HTERT RPE-1 (cell line): Measurements from ENCODE around the gene PID1.
"Not testable (repeated sequence)": the region's sequence is repeated elsewhere in the genome, so short reads cannot be mapped to it uniquely, and the experiment has no call there.

ENCODE experiments used
- in situ Hi-C: fragments of 300-500 bp; cut with MboI; formaldehyde crosslinking; loops from 4 replicates; pipeline ENCODE4 v1.14.3; 2020; ENCODE audit warnings: low sequenced_read_pairs

PID1 gene

DNA sequence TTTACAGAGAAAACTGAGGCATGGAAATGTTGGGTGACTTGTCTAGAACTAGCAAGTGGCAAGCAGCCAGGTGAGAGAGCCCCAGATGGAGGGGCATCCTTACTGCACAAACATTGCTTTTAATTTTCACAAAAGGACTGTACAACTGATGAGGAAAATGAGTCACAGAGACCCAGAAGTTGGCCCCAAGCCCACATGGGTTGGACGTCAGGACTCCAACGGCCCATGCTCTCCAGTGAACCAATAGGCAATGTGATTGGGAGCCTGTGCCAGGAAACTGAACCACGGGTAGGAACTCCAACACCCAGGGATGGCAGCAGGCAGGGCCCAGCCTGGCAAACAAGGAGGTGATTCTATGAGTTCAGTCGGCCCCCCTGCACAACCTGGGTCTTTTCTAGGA is 50.8 kb downstream of the PID1 start:
- in situ Hi-C loops, result no loop called here

DNA sequence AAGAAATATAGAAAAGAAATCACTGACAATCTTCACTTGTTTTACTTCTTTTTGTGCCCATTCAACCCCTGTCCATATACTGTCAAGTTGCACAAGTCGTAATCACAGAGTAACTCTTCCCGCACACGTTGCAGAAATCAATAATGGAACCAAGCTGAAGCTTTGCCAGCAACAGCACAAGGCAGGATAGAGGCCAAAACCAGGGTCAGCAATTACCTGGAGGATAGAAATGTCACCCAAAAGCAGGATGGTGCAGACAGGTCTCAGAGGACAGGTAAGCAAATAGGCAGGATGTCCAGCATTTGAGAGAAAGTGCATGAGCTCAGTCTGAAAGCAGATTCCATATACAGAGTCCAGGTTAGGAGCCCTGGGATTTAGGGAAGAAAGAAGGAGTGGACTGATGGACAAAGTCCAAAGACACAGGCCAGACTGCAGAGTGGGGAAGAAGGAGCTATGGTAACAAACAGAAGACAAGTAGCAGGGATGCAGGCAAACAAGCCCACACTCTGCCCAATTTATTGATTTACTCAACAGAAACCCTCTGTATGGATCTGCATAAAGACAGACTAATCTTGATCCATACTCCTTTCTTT is 52.7 kb downstream of the PID1 start:
- in situ Hi-C loops, result no loop called here

DNA sequence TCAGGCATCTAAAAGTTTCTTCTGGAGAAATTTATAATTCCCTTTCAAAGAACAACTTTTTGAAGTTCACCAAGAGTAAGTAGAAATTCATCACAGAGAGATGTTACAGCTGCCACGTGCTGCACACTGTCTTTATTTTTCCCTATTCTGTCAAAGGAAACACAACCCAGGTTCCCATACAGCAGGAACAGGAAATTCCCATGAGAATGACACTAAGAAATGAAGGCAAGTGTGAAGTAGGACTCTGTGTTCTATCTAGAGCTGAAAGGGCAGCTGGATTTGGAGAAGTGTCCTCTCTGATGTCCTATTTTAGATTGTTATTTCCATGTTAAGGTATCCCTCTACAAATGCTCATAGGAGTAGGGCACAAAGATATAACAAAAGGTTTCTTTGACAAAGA is 58.8 kb downstream of the PID1 start:
- in situ Hi-C loops, result no loop called here

DNA sequence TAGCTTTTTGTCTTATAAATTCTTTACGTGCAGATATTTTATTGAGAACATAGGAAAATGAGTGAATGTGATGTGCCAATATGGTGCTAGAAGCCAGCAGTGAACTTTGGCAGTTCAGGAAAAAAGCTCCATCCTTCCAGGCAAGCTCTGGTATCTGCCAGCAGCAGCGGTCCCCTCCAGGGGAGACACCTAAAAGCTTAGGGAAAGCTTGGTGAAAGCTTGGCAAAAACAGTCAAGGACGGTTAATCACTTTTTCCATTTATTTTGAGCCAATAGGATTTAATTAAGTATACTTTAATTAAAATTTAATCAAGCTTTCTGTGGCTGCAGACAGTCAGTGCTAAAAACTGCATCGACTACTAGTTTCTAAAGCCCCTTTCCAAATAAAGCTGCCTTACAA is 60.4 kb downstream of the PID1 start:
- in situ Hi-C loops, result no loop called here

DNA sequence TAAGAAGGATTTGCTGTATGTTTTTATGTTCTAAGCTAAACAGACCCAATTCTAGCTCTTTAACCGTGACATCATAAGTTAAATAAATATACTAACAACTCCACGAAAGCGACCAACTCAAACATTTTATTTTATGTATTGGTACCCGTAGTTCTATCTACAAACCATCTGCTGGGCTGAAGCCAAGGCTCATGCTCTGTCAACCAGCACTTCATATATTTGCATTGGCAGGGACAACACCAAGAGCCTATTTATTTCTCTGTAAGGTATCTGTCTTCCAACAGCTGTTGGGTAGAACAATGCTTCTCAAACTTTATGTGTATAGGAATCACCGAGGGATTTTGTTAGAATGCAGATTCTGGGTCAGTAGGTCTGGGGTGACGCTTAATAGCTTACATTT is 64.5 kb downstream of the PID1 start:
- in situ Hi-C loops, result no loop called here

DNA sequence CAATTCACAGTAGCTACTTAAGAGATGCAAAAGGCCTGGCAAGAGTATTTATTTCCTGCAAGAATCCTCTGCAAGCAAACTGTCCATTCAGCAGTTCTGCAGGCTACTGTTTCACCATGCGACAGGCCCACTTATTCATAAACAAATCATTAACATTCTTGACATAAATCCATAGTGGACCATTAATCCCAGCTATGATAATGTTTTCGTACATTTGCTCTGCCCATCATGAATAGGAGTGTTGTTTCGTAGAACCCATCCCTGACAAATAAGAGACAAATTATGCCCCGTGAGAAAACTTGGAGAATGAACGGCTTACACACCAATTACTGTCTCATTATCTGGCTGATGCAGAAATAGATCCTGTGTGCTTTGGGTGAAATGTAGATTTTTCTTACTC is 65.4 kb downstream of the PID1 start:
- in situ Hi-C loops, result no loop called here

DNA sequence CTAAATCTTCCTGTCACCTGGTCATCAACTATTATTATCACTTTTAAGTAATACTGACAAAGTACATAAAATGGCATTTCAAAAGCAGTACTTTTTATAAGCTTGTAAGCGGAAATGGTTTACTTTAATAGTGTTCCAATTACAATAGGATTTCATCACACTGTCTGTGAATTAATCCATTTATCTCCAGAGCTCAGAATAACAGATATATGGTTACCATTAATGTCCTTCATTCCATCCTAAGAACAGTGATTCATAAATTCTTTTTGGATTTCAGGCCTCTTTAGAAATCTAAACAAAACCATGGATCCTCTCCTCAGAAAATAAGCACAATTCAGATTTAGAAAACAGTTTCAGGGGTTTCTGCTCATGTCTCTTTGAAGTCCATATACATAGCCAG is 68.4 kb downstream of the PID1 start:
- in situ Hi-C loops, result no loop called here

DNA sequence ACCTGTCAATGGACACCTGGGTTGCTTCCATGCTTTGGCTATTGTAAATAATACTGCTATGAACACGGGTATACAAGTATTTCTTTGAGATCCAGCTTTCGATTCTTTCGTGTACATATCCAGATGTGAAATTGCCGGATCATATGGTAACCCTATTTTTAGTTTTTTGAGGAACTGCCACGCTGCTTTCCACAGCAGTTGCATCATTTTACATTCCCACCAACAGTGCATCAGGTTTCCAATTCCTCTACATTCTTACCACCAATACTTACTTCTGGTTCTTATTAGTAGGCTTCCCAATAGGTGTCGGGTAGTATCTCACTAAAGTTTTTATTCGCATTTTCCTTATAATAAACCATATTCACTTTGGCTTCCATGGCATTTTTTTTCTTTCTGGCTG is 69.6 kb downstream of the PID1 start:
- in situ Hi-C loops, result no loop called here

DNA sequence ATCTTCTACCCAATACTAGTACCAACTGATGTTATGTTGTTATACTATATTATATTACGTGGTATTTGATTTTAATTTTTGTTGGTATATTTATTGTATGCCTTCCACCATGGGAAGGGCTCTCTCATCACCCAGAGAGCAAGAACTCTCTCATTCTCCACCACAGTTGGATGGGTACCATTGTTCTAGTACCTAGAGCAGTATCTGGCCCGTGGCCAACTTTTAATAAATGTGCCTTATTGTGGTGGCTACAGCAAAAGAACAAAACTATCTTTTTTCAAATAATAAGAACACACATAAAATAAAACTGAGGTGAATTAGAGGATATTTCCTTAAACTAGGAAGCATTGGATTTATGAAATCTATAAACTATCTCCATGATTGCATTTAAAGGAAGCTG is 71.8 kb downstream of the PID1 start:
- in situ Hi-C loops, result no loop called here

DNA sequence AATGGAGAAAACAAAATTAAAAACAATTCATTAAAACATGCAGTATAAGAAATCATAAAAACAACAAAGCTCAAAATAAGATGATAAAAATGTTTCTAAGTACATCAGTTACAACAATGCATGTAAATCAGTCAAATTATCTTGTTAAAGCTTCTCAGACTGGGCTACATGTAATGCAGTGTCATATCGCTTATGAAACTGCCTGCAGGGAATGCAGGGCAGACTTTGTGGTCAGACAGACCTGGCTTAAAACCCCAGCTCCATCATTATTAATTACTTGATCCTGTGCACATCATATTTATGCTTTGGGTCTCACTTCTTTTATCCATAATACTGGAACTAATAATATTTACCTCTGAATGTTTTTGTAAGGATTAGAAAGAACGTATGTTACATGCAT is 74.6 kb downstream of the PID1 start:
- in situ Hi-C loops, result no loop called here

DNA sequence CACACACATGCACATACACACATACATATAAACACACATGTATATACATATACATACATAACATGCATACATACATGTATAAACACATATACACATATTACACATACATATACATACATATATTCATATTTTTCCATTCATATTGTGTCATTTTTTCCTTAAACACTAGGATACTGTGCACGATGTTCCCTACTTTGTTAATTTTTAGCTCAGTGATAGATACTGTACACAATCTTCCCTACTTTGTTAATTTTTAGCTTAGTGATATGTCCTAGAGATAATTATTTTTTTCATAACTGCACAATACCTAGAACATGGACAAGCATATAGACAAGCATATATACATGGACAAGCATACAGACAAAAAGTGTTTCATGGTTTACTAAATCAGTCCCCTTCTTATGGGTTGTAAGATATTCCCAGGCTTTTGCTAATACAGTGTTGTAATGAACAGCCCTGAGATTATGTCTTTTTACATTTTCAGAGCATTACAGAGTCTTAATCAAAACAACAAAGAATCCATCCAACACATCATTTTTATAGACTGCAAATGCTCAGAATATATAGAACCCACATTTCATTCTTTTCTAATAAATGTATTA is 75.6 kb downstream of the PID1 start:
- in situ Hi-C loops, result no loop called here

DNA sequence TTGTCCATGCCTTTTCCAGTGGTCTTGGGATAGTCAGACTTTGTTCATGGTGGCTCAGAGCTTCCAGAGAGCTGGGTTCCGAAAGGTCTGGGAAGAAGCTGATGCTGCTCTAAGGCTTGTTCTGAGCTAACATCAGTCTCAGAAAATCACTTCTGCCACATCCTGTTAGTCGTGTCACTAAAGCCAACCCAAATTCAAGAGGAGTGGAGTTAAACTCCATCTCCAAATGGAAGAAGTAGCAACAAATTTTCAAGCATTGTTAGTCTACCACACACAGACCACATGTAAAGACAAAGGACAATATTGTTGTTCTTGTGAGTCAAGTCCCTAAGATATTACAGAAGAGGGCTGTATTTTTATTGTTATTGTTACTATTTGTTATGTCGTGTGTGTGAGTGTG is 77.8 kb downstream of the PID1 start:
- in situ Hi-C loops, result no loop called here

DNA sequence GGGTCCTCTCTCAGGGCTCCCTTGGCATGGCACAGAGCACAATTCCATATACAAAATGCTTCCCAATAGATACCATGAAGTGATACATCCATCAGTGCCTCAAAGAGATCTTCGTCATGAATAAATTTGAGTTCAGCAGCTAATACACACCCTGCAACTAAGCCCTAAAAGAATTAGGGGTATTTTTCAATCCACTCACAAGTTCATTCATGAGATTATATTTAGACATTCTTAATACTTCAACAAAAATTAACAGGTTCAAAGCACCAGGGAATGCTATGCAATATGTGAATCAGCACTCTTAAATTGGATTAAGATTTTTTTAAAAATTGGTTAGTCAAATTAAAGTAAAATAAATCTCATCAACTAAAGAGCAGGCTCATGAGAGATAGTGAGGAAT is 79.7 kb downstream of the PID1 start:
- in situ Hi-C loops, result no loop called here

DNA sequence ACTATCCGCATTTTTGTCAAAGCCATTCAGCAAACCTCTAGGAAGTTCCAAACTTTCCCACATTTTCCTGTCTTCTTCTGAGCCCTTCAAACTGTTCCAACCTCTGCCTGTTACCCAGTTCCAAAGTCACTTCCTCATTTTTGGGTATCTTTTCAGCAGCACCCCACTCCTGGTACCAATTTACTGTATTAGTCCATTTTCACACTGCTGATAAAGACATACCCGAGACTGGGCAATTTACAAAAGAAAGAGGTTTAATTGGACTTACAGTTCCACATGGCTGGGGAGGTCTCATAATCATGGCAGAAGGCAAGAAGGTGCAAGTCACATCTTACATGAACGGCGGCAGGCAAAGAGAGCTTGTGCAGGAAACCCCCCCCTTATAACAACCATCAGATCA is 84.0 kb downstream of the PID1 start:
- in situ Hi-C loops, result not testable (repeated sequence)

DNA sequence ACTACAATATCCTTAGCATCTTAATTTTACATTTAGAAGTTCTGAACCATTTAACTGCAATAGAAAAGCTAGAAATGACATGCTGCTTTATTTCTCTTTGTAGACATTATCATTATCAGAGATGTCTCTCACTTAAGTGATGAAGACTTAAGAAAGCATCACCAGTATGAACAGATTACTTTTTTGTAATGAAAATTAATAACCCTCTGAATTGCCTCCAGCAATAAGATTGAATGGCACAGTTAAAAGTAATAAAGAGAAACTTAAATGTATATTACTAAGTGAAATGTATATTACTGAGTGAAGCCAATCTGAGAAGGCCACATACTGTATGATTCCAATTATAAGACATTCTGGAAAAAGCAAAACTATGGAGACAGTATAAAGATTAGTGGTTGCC is 89.4 kb downstream of the PID1 start:
- in situ Hi-C loops, result no loop called here

DNA sequence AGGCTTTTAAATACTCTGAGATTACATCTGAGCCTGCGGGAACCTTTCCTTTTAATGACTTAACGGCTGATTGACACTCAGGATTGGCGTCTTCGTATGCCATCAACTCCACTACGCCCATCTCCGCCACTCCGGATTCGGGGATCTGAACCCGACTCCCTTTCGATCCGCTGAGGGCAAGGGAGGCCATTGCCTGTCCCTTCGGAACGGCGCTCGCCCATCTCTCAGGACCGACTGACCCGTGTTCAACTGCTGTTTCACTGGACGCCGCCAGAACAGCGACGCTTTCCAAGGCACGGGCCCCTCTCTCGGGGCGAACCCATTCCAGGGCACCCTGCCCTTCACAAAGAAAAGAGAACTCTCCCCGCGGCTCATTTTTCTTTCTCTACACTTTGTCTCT is 90.4 kb downstream of the PID1 start:
- in situ Hi-C loops, result no loop called here

DNA sequence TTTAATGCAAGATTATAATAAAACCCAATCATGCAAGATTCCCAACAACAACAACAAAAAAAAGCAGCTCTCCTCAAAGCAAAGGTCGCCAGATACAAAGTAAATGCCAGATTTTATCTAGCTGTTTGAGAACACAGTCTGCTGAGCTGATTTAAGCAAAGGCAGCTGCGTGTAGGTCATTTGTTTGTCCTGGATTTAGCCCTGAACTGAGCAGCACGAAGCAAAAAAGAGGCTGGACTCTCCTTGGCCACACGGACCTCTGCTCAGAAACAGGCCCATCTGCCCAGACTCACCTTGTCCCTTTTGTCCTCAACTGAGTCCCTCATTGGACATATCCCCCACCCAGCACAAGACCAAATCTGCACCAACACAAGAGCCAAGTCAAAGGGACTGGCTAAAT is 91.5 kb downstream of the PID1 start:
- in situ Hi-C loops, result no loop called here

DNA sequence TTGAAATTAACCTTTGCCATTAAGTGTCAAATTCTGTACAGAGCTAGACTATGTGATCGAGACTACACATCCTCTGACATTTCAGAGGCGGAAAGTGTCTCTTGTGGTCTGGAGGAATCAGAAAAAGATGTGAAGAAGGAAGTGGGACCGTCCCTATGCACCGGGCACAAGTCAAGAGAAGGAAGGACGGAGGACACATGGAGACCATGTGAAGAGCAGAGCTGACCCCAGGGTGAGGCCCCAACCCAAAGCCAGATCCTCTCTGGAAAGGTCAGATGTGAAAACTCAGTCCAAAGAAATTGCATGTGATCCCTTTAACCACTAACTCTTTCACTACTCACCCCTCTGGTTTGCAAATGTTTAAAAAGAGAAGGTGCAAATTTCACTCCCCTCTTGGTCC is 92.4 kb downstream of the PID1 start:
- in situ Hi-C loops, result no loop called here

DNA sequence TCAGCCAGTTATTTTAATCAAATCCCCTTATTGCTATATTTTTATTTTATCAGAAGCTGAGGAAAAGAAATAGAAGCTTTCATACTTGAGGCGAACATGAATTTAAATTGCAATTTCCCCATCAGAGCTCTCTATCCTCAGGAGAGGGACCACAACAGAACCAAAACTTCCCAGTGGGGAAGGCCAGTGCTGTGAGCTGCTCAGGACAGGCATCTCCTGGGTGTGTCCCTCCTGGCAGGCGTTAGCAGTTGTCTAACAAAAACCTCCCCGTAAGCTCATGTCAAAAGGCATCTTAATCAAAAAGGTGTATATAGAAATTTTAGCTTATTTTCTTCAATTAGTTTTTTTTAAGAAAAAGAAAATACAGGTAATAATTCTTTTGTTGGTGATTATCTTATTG is 93.0 kb downstream of the PID1 start:
- in situ Hi-C loops, result no loop called here

DNA sequence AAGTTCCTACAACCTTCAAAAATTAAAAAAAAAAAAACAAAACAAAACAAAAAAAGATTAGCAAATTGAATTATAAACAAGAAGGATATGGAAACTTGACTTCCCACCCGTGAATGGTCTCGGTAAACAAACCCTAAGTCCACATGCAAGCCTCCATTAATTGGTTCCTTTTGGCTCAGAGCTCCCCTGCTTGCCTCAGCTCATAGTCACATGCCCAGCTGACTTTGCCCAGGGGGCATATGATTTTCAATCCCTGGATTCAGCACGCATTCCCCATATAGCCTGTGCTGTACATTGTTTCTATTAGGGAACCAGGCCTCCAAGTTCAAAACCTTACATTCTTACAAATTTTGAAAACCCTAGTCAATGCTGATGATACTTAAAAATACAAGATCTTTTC is 95.0 kb downstream of the PID1 start:
- in situ Hi-C loops, result no loop called here

DNA sequence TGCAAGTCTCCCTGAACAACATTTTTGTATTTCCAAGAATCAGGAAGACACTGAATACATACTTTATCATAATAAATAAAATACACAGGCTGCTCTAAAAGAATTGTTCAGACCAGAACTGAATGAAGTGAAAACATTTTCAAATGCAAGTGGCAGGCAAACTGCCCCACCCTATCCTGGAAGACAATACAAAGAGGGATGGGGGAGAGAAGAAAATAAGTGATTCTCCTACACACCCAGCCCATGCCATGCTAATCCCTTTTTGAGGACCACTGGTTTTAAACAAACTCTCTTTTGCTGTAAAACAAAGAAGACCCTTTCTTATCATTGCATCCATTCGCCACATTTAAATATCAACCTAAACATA is 95.6 kb downstream of the PID1 start:
- in situ Hi-C loops, result no loop called here

DNA sequence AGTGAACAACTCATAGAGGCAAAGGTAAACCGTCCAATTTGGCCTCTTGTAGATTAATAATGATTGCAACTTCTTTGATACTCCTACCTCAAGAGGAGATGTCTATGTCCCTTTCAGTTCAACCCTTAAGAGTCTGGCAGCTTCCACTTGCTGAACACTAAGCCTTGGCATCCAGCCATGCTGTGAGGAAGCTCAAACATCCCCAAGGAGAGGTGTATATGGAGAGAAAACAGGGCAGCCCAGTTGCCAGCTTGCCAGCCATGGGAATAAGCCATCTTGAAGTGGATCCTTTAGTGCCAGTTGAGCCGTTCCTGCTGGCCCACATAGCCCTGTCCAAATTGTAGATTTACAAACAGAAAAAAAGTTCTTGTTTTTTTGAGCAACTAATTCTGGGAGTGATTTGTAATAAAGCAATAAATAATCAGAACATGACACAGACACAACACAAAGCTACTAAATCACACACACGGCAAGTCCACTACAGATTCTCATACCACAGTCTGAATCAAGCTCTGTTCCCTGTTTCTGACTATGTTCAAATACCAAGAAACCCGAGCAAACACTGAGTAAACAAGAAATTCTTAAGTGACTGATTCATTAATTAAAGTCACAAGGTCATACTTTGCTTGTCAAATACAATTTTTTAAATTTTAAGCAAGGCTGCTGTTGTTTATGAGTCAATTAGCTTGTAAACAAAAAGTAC is 96.1 kb downstream of the PID1 start:
- in situ Hi-C loops, result no loop called here

DNA sequence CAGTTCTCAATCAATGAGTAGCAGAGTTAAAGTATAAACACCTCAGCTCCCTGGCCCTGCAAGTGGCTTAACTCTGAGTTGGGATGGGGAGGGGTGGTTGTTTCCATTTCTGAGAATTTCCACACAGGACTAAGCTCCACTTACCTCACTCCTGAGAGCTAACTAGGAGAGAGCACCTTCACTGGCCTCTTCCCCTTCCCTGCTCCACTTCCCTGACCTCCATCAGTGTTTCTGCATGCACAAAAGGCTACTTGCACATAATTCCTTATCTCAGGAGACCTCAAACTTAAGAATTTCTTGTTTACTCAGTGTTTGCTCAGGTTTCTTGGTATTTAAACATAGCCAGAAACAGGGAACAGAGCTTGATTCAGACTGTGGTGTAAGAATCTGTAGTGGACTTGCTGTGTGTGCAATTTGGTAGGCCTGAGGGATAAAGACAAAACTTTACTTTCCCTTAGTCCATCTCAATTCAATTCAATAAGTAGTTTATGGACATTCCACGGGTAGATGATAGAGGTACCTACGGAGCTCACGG is 97.2 kb downstream of the PID1 start:
- in situ Hi-C loops, result no loop called here
